Measurements from ENCODE around the gene LIMA1.

Gene LIMA1

DNA sequence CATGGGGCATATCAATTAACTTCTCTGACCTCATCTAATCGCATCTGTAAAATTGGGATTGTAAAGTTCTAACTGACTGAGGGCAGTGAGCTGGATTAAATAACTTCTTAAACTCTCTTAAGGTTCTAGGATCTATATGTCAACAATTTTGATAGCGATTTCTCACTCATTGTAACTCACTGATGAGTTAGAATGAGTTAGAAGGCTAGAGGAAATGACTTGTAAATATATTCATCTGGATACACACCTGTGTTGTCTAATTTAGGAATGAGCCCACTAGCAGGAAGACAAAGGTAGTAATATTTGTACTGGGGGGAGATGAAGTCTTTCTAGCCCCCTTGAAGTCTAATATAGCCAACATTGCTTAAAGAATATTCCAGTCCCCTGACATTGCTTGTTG is 69.9 kb downstream of the LIMA1 start:
- no peak overlapping the region for H3K4me3 ChIP-seq (ENCODE audit: low read depth, low read length)
- TF ChIP-seq, protein P1, sequence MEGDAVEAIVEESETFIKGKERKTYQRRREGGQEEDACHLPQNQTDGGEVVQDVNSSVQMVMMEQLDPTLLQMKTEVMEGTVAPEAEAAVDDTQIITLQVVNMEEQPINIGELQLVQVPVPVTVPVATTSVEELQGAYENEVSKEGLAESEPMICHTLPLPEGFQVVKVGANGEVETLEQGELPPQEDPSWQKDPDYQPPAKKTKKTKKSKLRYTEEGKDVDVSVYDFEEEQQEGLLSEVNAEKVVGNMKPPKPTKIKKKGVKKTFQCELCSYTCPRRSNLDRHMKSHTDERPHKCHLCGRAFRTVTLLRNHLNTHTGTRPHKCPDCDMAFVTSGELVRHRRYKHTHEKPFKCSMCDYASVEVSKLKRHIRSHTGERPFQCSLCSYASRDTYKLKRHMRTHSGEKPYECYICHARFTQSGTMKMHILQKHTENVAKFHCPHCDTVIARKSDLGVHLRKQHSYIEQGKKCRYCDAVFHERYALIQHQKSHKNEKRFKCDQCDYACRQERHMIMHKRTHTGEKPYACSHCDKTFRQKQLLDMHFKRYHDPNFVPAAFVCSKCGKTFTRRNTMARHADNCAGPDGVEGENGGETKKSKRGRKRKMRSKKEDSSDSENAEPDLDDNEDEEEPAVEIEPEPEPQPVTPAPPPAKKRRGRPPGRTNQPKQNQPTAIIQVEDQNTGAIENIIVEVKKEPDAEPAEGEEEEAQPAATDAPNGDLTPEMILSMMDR (IDR thresholded peaks at IDR 0.05; ENCODE audit: low read depth, low read length) = no peak
- TF ChIP-seq MYC (IDR thresholded peaks at IDR 0.05; ENCODE audit: low read depth, low read length) (no peak), POLR2A (IDR thresholded peaks at IDR 0.05; ENCODE audit: extremely low read depth, insufficient read length) (no peak)
- TF ChIP-seq, protein P2, sequence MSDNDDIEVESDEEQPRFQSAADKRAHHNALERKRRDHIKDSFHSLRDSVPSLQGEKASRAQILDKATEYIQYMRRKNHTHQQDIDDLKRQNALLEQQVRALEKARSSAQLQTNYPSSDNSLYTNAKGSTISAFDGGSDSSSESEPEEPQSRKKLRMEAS (IDR thresholded peaks at IDR 0.05; ENCODE audit: low read depth, low read length) = no peak
- DNase-seq (ENCODE audit: low read depth) = no peak

DNA sequence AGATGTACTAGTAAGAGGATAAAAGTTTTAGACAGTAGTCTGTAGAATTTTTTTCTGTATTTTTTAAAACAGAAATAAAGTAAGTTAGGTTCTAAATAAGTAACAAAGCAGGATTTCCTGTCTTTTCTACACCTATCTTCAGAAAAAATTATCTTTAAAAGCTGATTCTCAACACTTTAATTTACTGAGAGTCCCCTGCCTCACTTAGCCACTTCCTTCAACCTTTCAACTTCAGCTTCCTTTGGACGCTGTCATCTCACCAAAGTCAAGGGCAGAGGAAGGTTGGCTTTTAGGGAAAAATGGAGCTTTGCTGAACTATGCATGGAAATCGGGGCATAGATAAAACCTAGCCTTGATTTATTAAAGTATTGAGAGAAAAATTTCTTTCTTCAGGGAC is 71.3 kb downstream of the LIMA1 start:
- TF ChIP-seq, protein P1 (IDR thresholded peaks at IDR 0.05; ENCODE audit: low read depth, low read length) = no peak
- no peak for TF ChIP-seq POLR2A (IDR thresholded peaks at IDR 0.05; ENCODE audit: extremely low read depth, insufficient read length)
- TF ChIP-seq, protein P2 (IDR thresholded peaks at IDR 0.05; ENCODE audit: low read depth, low read length) = no peak
- no peak for TF ChIP-seq MYC (IDR thresholded peaks at IDR 0.05; ENCODE audit: low read depth, low read length)
- no peak for DNase-seq (ENCODE audit: low read depth)
- no peak overlapping the region for H3K4me3 ChIP-seq (ENCODE audit: low read depth, low read length)

DNA sequence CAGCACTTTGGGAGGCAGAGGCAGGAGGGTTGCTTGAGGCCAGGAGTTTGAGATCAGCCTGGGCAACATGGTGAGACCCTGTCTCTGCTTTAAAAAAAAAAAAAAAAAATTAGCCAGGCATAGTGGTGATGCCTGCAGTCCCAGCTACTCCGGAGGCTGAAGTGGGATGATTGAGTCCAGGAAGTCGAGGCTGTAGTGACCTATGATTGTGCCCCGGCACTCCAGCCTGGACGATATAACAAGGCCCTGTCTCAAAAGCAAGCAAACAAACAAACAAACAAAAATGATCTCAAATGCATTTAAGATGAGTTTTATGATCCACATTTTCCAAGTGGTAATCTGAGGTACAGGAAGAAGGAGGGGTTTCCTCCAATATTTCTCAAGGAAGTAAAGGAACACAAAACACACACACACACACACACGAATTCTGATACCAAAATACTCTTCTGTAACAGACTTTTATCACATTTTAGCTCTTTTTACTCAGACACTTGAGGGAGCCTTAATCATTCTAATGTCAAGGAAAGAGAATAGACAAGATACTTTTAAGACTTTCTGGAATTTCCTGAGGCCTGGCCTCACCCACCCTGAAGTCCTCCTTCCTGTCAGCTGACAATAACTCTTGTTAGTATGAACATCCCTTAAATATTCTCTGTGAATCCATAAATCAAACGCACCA is 71.8 kb downstream of the LIMA1 start:
- no peak for DNase-seq (ENCODE audit: low read depth)
- TF ChIP-seq, protein P1 (IDR thresholded peaks at IDR 0.05; ENCODE audit: low read depth, low read length) = no peak
- TF ChIP-seq POLR2A (IDR thresholded peaks at IDR 0.05; ENCODE audit: extremely low read depth, insufficient read length) (no peak), MYC (IDR thresholded peaks at IDR 0.05; ENCODE audit: low read depth, low read length) (no peak)
- TF ChIP-seq, protein P2 (IDR thresholded peaks at IDR 0.05; ENCODE audit: low read depth, low read length) = no peak
- H3K4me3 ChIP-seq (ENCODE audit: low read depth, low read length) = no peak overlapping the region

DNA sequence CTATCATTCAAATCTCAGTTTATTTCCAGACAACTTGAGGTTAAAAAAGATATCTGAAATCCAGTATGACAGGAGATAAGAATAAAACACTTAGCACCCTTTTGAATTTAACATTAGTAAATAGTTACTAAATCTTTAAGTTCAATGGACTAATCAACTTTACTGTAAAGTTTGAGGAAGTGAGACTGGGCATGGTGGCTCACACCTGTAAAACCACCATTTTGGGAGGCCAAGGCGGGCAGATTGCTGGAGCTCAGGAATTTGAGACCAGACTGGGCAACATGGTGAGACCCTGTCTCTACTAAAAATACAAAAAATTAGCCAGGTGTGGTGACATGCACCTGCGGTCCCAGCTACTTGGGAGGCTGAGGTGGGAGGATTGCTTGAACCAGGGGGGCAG is 75.9 kb downstream of the LIMA1 start:
- DNase-seq (ENCODE audit: low read depth) = no peak

DNA sequence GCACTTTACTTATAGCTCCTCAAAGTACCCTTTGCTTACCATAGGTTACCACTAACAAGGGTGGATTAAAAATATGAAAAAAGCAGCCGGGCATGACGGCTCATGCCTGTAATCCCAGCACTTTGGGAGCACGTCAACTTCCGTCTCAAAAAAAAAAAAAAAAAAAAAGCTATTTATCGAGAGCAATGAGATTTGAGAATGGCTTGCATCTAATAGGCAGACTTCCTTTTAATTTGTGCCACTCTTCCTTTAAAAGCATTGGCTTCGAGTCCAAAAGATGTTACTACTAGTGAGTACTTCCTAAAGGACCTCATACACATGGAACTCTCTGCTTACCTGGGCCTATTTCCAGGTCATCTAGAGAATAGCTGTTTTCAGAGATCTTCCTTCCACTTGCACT is 77.7 kb downstream of the LIMA1 start:
- TF ChIP-seq MYC (IDR thresholded peaks at IDR 0.05; ENCODE audit: low read depth, low read length) (no peak), POLR2A (IDR thresholded peaks at IDR 0.05; ENCODE audit: extremely low read depth, insufficient read length) (no peak)
- TF ChIP-seq, protein P1 (IDR thresholded peaks at IDR 0.05; ENCODE audit: low read depth, low read length) = no peak
- TF ChIP-seq, protein P2 (IDR thresholded peaks at IDR 0.05; ENCODE audit: low read depth, low read length) = no peak
- DNase-seq (ENCODE audit: low read depth) = no peak
- no peak overlapping the region for H3K4me3 ChIP-seq (ENCODE audit: low read depth, low read length)

More for the DNA sequence above, 75.9 kb downstream of the LIMA1 start:
- H3K4me3 ChIP-seq (ENCODE audit: low read depth, low read length) = no peak overlapping the region
- no peak for TF ChIP-seq MYC (IDR thresholded peaks at IDR 0.05; ENCODE audit: low read depth, low read length)
- no peak for TF ChIP-seq POLR2A (IDR thresholded peaks at IDR 0.05; ENCODE audit: extremely low read depth, insufficient read length)
- TF ChIP-seq, protein P2 (IDR thresholded peaks at IDR 0.05; ENCODE audit: low read depth, low read length) = no peak
- TF ChIP-seq, protein P1 (IDR thresholded peaks at IDR 0.05; ENCODE audit: low read depth, low read length) = no peak

Data from NB4 (cell line).